ENCODE data around the gene BLNK. TPM values are rescaled to one million over a fixed set of nuclear protein-coding genes. Genes with fewer than 3 reads are reported as not detected.

The BLNK gene
- total RNA-seq, 1 donor from 2014 or later, result 11.2 TPM

DNA sequence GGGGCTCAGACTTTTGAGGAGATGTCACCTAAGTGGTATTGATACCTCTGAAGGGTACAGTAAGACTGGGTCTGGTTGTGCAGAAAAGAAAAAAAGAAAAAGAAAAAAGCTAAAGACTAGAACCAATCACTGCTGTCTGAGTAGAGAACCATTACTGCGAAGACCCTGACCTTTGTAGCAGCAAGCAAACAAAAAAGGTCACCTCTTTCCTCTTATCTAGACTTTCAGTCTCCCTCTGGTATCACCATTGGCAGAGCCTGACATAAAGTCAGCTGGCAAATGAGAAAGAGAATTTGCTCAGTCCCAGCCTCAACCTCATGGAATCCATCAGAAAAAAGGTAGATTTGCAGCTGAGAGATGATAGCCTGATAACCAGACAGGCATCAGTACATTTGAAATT lies 30.2 kb upstream of the BLNK start:
- ATAC-seq (no peak), DNase-seq (no peak)
- Histone ChIP-seq H3K27me3 (ENCODE audit: low read depth) (no peaks in the 10 kb centered on the region), H3K9me3 (no peaks in the 10 kb centered on the region), H3K36me3 (no peaks in the 10 kb centered on the region), H3K27ac (no peak overlapping the region), H3K4me1 (peaks cover 5% of the 10 kb centered on the region), H3K4me3 (no peak overlapping the region)
- intact Hi-C loops (cut with DNase I), result no loop called here
- TF ChIP-seq, protein P1, sequence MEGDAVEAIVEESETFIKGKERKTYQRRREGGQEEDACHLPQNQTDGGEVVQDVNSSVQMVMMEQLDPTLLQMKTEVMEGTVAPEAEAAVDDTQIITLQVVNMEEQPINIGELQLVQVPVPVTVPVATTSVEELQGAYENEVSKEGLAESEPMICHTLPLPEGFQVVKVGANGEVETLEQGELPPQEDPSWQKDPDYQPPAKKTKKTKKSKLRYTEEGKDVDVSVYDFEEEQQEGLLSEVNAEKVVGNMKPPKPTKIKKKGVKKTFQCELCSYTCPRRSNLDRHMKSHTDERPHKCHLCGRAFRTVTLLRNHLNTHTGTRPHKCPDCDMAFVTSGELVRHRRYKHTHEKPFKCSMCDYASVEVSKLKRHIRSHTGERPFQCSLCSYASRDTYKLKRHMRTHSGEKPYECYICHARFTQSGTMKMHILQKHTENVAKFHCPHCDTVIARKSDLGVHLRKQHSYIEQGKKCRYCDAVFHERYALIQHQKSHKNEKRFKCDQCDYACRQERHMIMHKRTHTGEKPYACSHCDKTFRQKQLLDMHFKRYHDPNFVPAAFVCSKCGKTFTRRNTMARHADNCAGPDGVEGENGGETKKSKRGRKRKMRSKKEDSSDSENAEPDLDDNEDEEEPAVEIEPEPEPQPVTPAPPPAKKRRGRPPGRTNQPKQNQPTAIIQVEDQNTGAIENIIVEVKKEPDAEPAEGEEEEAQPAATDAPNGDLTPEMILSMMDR (IDR thresholded peaks at IDR 0.05), result no peak

- H3K27ac ChIP-seq, result no peak overlapping the region
- H3K4me1 ChIP-seq, result no peaks in the 10 kb centered on the region
- no peak for ATAC-seq
- H3K9me3 ChIP-seq, result no peaks in the 10 kb centered on the region
- intact Hi-C loops (cut with DNase I), result no loop called here
- TF ChIP-seq, protein P1 (IDR thresholded peaks at IDR 0.05), result no peak
- H3K27me3 ChIP-seq (ENCODE audit: low read depth), result no peaks in the 10 kb centered on the region
- H3K4me3 ChIP-seq, result no peak overlapping the region
- no peaks in the 10 kb centered on the region for H3K36me3 ChIP-seq
- no peak for DNase-seq
Measured at GRCh38 chr10:96299383-96299782, 28.0 kb upstream of the BLNK start.

DNA sequence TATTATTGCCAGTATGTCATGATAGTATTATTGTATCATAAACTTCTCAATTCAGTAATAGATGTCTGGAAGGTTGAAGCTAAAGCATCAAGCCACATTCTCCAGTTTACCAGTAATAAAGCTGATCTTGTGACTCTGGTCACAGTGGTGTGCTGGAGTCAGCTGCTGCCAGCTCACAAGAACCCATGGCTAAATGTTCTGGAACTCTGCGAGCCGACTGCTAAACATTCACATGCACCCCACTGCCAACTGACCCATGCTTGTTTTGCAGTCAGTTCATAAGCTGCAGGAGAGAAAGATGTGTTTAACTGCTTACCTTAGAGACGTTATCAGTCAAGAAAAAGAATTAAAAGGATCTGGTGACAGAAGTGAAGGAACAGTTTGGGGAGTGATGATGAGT lies 27.0 kb upstream of the BLNK start:
- Histone ChIP-seq H3K9me3 (no peaks in the 10 kb centered on the region), H3K4me1 (no peaks in the 10 kb centered on the region), H3K27me3 (ENCODE audit: low read depth) (no peaks in the 10 kb centered on the region), H3K36me3 (no peaks in the 10 kb centered on the region), H3K4me3 (no peak overlapping the region), H3K27ac (no peak overlapping the region)
- ATAC-seq (no peak), DNase-seq (no peak)
- TF ChIP-seq, protein P1 (IDR thresholded peaks at IDR 0.05), result no peak
- intact Hi-C loops (cut with DNase I), result no loop called here

GRCh38 chr10:96297486-96297885 lies 26.1 kb upstream of the BLNK start:
- intact Hi-C loops (cut with DNase I), result no loop called here
- H3K27ac ChIP-seq, result no peak overlapping the region

DNA sequence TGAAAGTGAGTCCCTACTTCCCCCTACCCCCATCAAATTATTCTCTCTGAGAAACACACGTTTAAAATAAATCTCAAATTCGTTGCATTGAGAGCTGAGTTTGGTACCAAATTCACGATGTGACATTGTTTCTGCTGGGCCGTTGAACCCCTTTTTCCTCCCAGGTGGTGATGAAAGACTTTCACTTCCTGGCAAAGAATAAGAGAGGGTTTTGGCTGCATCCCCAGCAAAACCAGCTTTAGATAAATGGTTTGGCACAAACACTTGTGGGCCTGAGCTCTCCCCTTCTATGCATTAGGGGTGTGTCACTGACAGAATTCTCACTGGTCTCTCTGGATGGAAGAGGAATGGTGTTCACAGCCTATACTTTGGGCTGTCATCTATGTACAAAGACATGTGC lies 24.1 kb upstream of the BLNK start:
- Histone ChIP-seq H3K27ac (no peak overlapping the region), H3K4me3 (no peak overlapping the region), H3K4me1 (no peaks in the 10 kb centered on the region), H3K36me3 (no peaks in the 10 kb centered on the region), H3K27me3 (ENCODE audit: low read depth) (no peaks in the 10 kb centered on the region), H3K9me3 (no peaks in the 10 kb centered on the region)
- intact Hi-C loops (cut with DNase I), result no loop called here
- ATAC-seq, result no peak
- DNase-seq, result no peak
- TF ChIP-seq, protein P1 (IDR thresholded peaks at IDR 0.05), result no peak

More at GRCh38 chr10:96297486-96297885, 26.1 kb upstream of the BLNK start:
- Histone ChIP-seq H3K4me1 (no peaks in the 10 kb centered on the region), H3K9me3 (no peaks in the 10 kb centered on the region), H3K4me3 (no peak overlapping the region), H3K36me3 (no peaks in the 10 kb centered on the region), H3K27me3 (ENCODE audit: low read depth) (no peaks in the 10 kb centered on the region)
- no peak for DNase-seq
- TF ChIP-seq, protein P1 (IDR thresholded peaks at IDR 0.05), result no peak
- no peak for ATAC-seq

All from lower lobe of right lung (tissue), 2 donors.